Measurements from ENCODE around the gene PNMA8C.

DNA sequence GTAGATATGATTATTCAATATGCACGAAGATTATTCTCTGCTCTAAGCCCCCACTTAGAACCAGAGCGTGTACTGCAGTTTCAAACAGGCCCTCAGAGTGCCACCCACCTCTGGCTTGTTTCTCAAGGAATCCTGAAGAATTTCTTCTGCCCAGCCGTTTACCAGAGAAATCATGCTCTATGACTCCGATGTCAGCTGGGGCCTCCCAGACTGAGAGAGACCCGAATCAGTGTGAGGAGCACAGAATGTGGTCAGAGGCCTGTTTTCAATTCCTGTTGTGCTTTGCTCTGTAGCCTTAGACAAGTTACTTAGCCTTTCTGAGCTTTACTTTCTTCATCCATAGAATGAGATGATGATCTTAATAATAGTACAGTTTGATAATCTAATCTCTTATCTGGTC is 5.5 kb downstream of the PNMA8C start:
- TF ChIP-seq, protein P1, sequence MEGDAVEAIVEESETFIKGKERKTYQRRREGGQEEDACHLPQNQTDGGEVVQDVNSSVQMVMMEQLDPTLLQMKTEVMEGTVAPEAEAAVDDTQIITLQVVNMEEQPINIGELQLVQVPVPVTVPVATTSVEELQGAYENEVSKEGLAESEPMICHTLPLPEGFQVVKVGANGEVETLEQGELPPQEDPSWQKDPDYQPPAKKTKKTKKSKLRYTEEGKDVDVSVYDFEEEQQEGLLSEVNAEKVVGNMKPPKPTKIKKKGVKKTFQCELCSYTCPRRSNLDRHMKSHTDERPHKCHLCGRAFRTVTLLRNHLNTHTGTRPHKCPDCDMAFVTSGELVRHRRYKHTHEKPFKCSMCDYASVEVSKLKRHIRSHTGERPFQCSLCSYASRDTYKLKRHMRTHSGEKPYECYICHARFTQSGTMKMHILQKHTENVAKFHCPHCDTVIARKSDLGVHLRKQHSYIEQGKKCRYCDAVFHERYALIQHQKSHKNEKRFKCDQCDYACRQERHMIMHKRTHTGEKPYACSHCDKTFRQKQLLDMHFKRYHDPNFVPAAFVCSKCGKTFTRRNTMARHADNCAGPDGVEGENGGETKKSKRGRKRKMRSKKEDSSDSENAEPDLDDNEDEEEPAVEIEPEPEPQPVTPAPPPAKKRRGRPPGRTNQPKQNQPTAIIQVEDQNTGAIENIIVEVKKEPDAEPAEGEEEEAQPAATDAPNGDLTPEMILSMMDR (IDR thresholded peaks at IDR 0.05) = no peak
- TF ChIP-seq EP300 (IDR thresholded peaks at IDR 0.05) (no peak), POLR2A (IDR thresholded peaks at IDR 0.05) (no peak), POLR2AphosphoS5 (IDR thresholded peaks at IDR 0.05) (no peak)
